ENCODE results near the gene SDCBP2.

SDCBP2 gene

DNA sequence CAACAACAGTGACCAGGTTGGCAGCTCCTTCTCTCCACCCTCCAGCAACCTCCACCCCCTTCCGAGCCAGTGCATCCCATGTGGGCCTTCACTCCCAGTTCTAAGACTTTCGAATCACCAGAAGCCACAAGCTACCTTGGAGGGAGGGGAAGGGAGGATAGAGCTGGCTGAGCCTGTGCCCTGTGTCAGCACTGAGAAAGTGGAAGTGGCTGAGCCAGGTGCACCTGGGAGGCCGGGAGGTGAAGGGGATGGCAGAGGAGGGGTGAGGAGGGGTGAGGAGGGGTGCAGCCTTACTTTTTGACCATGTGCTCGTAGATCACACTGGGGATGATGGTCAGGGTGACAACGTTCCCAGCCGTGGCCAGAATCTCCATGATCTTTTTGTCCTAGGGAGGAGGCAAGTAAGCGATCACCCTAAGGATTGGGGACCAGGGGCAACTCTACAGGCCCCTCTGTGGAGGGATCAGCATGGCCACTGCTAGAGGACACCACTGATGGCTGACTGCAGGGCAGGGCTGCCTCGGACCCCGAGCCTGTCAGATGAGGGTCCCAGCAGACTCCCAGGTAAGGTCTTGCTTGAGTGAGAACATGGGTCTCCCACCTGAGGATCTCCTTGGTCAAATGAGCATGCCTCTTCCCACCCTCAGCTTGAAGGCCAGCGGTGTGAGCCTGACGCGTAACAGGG, 18.3 kb downstream of the SDCBP2 start:
- DNase-seq: no peak

DNA sequence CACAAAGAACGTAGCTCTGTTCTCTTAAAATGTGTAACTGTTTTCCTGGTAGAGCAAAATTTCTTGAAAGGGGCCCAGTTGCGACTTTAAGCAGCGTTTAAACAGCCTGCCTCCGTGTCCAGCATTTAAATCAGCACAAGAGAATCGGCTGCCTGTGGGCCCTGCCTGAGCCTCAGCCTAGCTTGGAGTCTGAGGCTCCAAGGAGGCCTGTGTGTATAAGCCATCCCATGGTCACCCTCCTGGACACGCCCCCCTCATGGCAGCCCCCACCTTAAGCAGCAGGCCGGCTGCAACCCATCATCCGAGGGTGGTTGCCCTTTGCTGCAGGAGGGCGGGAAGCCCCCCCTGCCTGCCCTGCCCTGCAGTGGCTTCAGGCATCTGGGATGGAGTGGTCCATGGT, 18.9 kb downstream of the SDCBP2 start:
- no peak for DNase-seq

DNA sequence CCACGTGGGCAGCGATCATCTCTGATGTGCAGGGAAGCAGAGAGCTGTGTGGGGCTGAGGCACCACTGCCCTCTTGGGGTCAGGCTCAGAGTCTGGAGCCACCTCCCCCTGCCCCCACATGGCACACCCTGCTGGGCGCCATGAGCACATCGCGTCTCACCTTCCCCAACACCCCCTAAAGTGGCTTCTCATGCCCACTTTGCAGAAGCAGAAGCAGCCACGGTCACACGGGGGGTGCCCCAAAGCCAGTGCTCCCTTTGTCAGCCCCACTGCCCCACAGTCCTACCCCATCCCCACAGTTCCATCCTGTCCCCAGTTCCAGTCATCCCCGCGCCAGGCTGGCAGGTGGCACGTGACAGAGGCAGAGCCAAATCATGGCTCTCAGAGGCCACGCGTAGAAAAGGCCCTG, 19.5 kb downstream of the SDCBP2 start:
- DNase-seq: no peak

DNA sequence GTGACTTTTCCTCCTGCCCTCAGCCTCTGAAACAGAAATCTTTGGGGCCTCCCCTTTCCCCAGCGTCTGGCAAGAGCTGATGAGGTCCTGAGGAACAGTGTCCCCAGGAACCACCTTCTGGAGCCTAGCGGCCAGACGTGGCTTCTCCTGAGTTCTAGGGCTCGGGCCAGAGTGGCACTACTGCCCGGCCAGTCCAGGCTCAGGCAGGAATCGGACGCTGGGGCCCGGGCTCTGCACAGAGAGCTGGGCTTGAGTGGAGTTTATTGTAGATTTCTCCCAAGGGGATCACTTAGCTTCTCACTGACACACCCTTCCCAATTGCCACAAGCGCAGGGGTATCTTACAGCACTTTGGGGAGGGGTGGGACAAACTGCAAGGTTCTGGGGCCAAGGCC, 20.2 kb downstream of the SDCBP2 start:
- no peak for DNase-seq

DNA sequence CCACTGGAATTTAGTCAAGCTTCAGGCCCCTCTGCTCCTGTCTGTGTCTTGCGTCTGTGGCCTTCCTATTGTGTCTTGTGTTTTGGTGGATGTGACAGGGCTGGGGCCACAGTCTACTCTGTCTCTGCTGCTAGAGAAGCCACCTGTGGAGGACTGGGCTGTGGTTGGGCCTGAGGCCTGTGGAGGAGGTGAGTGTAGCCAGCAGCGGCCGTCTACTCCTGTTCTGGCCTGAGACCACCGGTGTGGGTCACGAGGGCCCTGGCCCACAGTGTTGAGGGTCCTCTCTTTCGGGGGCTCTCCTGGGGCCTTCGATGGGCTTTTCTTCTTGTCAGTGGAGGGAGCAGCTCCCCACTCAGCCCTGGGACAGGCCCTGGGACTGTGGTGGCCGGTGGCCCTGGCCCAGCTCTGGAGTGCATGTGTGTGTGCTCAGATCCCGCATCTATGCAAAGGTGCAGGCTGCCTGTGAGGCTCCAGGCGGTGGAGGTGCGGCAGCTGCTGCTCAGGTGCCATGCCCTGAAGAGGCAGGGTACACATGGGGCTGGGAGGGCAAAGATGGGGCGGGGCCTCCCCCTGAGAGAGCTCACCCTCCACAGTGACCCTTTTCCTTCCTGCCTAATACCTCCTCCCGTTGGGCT, 20.8 kb downstream of the SDCBP2 start:
- no peak for DNase-seq

DNA sequence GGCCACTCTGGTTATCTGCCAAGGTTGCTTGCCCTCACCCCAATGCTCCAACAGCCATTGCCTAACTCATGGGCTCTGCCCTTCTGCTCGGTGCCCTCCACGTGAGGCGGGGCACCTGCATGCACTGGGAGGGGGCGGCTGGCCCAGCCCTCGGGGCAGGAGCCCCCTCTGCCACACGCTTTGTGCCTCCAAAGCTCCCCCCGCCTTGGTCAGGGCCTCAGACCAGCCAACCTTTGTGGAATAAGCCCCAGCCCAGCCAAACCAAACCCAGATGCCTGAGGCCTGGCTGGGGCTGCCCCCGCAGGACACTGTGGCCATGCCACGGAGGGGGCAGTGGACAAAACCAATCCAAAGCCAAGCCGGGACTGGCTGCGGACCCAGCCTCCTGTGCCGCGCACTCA, 21.4 kb downstream of the SDCBP2 start:
- DNase-seq: no peak

DNA sequence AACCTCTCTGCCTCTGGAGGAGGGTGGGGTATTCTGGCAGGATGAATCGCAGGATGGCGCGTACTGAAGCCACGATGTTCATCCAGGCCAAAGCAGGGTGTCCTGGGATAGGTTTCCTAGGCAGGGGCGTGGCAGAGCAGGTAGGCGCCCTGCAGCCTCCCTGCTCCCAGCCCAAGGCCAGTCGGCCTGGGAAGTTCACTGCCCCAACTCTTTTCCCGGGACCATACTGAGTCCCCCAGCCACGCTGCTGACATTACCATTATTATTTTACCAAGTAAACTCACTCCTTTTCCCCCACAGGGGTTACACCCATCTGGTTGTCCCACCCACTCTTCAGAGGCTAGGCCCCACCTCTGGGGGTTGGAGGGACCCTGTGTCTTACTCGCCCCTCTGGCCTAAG, 21.8 kb downstream of the SDCBP2 start:
- DNase-seq: no peak

DNA sequence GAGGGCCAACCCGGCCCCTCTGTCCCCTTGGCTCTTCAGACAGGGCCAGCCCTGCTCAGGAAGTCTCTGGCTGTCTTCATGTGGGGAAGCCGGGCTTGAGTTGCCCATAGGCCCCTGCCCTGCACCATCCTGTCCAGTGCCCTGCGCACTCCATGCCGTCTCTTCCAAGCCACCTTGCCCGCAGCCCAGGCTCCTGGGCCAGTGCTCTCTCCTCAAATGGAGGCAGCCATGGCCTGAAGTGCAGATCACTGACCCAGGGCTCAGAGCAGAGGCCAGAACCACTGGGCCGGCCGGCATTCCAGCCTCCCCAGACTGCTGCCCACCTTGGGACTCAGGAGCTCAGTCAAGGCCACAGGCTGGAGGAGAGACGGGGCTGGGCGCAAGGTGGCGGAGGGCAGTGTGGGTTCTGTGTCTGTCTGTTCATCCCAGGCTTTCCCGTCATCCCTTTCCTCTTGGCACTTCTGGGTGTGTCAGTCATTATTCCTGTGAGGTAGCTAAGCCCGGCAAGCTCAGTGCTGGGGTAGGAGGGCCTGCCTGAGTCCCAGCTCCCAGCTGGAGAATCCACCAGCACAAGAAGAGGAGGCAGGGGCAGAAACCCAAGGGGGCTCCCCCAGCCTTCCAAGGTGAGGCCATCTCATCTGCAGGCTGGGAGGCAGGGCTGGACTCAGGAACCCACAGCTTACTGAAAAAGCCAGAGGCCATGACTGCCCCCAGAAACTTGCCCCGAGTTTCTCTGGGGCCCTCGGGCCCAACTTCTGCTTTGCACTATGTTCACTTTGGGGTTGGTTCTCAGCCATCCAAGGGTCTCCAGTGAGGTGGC, 22.4 kb downstream of the SDCBP2 start:
- DNase-seq: no peak

DNA sequence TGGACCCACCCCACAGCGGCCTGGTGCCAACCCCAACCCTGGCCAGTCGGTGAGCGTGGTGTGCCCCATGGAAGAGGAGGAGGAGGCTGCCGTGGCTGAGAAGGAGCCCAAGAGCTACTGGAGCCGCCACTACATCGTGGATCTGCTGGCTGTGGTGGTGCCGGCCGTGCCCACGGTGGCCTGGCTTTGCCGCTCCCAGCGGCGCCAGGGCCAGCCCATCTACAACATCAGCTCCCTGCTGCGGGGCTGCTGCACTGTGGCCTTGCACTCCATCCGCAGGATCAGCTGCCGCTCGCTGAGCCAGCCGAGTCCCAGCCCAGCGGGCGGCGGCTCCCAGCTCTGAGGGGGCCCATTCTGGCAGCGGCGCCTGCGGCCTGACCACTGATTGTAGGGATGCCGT, 23.2 kb downstream of the SDCBP2 start:
- no peak for DNase-seq

DNA sequence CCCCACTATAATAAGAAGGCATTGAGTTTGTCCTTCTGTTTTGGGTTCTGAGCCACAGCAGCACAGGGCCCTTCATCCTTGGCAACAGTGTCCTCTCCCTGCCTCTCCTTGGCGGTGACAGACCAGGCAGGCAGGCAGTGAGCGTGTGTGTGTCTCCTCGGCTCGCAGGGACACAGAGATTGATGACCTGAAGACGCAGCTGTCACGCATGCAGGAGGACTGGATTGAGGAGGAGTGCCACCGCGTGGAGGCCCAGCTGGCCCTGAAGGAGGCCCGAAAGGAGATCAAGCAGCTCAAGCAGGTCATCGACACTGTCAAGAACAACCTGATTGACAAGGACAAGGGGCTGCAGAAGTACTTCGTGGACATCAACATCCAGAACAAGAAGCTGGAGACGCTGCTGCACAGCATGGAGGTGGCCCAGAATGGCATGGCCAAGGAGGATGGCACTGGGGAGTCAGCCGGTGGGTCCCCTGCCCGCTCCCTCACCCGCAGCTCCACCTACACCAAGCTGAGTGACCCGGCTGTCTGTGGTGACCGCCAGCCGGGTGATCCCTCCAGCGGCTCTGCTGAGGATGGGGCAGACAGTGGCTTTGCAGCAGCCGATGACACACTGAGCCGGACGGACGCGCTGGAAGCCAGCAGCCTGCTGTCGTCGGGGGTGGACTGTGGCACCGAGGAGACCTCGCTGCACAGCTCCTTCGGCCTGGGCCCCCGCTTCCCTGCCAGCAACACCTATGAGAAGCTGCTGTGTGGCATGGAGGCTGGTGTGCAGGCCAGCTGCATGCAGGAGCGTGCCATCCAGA, 24.0 kb downstream of the SDCBP2 start:
- no peak for DNase-seq

DNA sequence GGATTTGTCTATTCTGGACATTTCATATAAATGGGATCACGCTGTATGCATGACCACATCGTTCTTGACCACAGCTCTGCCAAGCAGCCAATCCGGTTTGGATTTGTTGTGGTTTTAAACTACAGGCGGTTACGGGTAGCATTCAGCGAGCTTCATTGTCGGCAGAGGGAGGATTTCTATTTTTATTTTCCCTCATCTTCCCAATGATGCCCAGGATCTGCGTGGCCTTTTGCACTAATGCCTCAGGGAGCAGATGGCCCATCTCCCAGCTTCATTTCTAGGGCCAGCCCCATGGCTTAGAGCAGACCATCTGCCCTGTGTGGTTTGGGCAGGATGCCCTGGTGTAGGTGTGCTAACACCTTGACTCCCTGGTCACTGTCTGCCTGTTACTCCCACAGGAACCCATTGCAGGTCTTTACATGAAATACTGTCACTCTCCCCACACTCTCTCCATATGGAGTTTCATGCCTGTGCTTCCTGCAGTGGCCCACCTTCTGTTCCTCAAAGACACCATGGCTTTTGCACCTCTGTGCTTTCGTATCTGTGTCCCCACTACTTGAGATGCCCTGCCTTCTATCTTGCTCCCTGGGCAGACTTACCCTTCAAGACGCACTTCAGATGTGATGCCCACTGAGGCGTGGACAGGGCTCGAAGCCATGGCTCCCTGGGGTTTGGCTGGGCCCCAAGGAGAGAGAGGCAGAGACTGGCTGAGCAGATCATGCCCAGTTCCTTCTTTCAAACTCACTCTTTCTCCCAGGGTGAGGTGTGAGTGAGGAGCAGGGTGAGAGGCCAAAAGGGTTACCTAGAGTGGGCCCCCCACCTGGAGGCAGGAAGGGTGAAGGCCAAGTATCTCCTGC, 26.0 kb downstream of the SDCBP2 start:
- DNase-seq: no peak

DNA sequence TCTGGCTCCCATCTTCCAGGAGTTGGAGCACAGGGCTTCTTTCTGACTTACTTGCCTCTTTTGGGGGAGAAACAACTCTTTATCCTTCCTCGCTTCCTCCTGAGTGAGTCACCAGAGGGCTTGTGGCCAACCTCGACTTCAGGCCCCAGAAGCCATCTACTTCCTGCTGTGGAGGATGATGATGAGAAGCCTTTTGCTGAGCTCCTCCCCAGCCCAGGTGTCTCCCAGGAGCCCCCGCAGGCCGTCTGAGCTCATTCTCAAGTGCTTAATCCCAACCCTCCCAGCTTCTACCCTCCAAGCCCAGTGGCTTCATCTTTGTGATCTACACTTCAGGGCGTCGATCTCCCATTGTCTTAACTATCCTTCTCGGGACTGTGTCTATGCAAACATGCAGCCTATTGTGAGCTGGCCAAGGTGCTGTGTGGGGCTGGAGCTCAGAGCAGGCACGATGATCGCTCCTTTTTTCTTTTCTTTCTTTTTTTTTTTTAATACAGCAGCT, 27.9 kb downstream of the SDCBP2 start:
- peak; percentile 76 for DNase-seq

DNA sequence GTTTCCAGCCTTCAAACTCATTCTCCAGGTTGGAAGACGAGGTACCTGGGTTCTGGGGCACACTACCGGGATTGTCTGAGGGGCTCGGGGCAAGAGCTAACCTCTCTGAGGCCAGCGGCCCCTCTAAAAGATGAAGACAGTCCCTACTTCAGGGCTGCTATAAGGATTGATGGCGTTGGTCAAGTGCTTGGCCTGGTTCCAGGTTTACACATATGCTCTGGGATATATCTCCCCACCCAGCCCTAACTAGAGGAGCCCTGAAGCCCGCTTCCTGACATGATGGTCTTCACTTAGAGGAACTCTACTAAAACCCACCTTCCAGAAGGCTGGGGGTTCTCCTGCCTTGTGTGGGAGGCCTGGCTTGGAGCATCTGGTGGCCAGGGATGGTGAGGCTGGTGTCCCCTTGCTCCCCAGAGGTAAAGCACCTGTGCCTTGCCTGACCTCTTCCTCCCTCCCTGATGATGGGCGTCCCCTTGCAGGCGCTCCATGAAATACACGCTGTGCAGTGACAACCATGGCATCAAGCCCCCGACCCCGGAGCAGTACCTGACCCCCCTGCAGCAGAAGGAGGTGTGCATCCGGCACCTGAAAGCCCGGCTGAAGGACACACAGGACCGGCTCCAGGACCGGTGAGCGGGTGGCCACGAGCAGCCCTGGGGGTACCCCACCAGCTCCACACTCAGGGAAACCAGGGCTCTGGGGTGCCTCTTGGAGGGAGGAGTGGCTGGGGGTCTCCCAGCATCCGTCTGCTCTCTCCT, 28.7 kb downstream of the SDCBP2 start:
- DNase-seq: no peak

DNA sequence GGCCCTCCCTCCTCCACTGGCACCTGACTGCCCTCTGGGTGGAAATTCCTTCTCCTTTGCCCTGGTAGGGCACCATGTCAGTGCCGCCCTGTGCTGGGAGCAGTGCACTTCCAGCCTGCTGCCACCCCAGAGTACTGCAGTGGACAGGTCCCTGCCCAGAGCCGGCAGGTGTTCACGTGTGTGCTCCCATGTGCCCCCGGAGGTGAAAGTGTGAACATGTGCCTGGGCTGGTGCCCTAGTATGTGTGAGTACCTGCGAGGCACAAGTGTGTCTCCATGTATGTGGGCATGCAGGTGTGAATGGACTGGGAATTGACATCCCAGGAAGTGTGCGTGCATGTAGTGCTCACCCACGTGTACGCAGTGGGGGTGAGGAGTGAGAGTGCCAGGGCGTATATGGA, 29.4 kb downstream of the SDCBP2 start:
- DNase-seq: no peak

DNA sequence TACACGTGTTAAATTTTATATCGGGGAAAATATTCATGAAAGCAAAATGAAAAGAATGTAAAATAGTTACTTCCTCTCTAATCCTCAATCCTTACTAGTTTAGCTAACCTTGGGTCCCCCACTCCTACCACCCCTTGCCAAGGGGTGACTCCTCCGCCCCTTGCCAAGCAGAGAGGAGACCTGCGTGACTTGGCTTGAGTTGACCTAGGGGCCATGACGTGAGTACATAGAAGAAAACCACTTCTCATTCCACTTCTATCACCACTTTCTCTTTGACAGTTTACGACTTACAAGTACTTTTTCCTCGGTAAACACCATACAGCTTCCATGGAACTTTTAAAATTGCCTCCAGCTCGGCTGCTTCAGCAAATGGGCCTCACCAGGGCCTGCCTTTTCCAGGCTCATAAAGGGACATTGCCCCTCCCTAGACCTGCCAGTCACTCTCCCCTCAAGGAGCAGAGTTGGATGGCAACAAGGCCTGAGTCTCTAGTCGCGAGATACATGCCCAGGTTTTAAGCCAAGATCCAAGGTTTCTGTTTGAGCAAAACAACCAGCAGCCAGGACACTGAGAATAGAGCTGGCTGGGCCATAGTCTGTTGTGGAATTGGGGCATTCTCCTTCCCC, 29.9 kb downstream of the SDCBP2 start:
- no peak for DNase-seq

DNA sequence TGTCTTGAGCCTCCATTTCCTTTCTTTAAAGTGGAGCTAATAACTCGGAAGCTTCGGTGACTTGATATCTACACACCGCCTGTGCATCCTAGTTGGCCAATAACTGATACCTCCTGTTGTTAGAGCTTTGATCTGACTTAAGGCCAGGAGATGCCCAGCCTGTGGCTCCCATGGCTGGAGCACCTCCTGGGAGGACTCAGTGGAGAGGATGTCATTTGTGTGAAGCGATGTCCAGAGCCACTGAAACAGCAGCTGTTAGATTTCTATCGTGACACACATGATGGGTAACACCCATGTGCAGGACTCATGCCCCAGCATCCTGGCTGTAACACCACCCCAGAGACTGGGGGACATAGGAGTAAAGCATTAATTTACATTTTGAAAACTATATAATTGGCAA, 30.8 kb downstream of the SDCBP2 start:
- no peak for DNase-seq

DNA sequence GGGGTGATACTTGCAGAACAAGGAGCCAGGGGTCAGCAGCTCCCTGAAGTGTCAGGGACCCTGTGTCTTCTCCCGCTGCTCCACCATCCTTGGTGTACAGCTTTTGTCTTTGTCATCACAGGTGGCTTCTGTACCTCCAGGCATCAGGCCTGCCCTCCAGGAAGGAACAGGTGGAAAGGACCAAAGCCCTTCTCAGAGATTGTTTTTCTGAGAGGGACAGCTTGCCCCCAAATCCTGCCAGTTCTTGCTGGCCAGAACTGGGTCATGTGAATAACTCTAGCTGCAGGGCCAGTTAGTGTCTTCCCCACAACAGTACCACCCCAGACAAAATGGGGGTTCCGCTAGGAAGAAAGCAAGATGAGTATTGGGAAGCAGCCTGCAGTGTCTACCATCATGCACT, 31.5 kb downstream of the SDCBP2 start:
- no peak for DNase-seq

DNA sequence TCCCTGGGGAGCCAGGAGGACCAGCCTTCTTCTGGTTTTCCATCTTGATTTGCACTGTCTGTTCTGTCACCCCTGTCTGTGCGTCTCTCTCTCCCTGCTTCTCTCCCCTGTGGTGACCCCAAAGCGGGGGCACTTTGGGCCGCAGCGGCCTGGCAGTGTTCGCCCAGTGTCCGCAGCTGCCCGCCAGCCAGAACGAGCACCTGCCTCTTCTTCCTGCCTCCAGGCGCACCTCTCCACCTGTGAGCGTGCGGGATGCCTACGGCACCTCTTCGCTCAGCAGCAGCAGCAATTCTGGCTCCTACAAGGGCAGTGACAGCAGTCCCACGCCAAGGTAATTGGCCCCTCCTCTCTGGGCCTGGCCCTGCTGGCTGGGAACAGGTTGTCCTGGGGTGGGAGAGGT, 32.0 kb downstream of the SDCBP2 start:
- DNase-seq: no peak

DNA sequence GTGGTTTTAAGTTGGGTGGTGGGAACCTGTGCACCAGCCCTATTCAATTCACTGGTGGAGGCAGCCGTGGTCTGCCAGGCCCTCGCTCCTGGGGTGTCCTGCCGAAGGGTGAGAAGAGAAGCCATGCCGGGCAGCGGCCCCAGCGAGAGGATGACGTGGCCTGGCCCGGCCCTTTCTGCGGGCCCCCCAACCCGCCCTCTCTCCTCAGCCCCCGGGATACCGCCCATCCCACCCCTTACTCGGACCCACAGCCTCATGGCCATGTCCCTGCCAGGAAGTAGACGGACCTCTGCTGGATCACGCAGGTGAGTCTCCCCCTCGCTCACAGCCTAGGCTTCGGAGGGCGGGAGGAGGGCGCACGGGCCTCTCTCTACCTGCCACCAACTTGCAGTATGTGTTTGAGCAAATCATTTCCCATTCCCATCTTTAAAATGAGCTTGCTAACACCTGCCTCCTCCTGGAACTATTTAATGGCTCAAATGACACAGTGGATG, 32.8 kb downstream of the SDCBP2 start:
- DNase-seq: no peak

DNA sequence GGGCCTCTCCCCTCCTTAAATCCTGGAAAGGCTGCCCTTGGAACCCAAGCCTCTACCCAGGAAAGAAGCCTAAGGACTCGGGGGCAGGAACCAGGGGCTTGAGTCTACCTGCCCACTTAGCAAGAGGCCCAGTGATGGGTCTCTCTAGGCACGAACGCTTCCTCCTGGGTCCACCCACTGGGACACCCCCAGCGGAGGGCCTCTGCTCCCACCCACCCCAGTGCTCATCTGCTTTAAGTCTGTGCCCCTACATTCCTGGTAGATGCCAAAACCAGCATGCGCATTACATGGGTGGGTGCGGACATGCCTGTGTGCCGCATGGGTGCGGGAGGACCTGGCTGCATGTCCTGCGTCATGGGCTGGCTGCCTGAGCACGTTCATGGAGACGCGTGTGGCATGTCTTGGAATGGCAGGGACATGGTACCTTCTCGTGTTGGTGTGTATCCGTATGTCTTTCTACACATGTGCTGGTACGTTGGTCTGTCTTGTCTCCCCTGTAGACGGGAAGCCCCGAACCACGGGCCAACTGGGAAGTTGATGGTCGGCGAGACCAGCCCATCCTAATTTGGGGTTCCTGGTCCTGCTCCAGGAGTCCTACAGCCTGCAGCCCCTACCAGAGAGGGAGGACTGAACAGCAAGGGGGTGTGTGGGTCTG, 33.5 kb downstream of the SDCBP2 start:
- no peak for DNase-seq

Data from fibroblast of skin of right biceps (primary cell).